C4-2B (cell line): ENCODE data around the gene ZNF618.

Source experiments
- H3K27ac ChIP-seq: fragments of 450-650 bp; 2 replicates; pipeline ENCODE4 v1.5.1; 2017
- ZFX ChIP-seq: fragments of 450-650 bp; IDR thresholded peaks from 2 replicates; pipeline ENCODE4 v1.6.1; 2017
- TF ChIP-seq, protein P1 (sequence below): fragments of 450-650 bp; conservative IDR thresholded peaks from 2 replicates; pipeline ENCODE4 v1.5.1; 2017; ENCODE audit warnings: mild to moderate bottlenecking

Gene ZNF618, protein sequence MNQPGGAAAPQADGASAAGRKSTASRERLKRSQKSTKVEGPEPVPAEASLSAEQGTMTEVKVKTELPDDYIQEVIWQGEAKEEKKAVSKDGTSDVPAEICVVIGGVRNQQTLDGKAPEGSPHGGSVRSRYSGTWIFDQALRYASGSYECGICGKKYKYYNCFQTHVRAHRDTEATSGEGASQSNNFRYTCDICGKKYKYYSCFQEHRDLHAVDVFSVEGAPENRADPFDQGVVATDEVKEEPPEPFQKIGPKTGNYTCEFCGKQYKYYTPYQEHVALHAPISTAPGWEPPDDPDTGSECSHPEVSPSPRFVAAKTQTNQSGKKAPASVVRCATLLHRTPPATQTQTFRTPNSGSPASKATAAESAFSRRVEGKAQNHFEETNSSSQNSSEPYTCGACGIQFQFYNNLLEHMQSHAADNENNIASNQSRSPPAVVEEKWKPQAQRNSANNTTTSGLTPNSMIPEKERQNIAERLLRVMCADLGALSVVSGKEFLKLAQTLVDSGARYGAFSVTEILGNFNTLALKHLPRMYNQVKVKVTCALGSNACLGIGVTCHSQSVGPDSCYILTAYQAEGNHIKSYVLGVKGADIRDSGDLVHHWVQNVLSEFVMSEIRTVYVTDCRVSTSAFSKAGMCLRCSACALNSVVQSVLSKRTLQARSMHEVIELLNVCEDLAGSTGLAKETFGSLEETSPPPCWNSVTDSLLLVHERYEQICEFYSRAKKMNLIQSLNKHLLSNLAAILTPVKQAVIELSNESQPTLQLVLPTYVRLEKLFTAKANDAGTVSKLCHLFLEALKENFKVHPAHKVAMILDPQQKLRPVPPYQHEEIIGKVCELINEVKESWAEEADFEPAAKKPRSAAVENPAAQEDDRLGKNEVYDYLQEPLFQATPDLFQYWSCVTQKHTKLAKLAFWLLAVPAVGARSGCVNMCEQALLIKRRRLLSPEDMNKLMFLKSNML

DNA sequence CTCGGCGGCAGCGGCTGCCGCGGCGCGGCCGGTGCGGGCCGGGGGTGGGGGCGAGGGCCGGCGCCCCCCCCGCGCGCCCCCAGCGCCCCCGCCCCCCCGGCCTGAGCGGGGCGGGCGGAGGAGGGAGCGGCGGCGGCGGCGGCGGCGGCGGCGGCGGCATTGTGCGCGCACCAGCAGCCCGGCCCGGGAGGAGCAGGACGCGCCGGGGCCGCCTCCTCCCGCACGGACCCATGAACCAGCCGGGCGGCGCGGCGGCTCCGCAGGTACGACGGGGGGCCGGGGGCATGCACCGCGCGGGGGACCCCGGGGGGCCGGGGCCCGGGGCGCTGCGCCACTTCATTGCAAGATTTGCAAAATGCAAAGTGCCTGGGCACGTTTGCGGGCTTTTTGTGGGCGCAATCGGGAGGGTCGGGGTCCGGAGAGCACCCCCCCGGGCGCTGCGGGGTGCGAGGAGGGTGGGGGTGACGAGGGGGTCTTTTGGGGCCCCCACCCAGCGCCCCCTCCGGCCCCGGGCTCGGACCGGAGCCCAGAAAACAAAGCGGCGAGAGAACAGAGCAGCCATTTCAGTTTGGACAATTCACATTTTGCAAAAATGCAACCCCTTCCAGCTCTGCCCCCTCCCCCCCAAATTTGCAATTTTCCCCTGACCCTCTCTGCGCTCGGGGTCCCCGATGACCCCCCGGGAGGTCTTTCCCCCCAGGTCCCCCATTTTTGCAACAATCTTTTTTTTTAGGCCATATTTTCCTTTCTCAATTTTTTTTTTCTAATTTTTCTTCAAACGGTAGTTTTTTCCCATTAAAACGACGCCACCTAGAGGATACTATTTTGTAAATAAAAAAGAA is at the start of gene ZNF618:
ZNF618 (plus strand) TSS at position 159 of the 842 bp plus-strand sequence; CDS start at position 231, 72 bp downstream.
- peak within 1 kb of the TSS; percentile 77 for H3K27ac ChIP-seq
- peak; percentile 56; the same call in 1 of the 2 replicates for TF ChIP-seq ZFX
- TF ChIP-seq, protein P1, sequence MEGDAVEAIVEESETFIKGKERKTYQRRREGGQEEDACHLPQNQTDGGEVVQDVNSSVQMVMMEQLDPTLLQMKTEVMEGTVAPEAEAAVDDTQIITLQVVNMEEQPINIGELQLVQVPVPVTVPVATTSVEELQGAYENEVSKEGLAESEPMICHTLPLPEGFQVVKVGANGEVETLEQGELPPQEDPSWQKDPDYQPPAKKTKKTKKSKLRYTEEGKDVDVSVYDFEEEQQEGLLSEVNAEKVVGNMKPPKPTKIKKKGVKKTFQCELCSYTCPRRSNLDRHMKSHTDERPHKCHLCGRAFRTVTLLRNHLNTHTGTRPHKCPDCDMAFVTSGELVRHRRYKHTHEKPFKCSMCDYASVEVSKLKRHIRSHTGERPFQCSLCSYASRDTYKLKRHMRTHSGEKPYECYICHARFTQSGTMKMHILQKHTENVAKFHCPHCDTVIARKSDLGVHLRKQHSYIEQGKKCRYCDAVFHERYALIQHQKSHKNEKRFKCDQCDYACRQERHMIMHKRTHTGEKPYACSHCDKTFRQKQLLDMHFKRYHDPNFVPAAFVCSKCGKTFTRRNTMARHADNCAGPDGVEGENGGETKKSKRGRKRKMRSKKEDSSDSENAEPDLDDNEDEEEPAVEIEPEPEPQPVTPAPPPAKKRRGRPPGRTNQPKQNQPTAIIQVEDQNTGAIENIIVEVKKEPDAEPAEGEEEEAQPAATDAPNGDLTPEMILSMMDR = peak; percentile 73

DNA sequence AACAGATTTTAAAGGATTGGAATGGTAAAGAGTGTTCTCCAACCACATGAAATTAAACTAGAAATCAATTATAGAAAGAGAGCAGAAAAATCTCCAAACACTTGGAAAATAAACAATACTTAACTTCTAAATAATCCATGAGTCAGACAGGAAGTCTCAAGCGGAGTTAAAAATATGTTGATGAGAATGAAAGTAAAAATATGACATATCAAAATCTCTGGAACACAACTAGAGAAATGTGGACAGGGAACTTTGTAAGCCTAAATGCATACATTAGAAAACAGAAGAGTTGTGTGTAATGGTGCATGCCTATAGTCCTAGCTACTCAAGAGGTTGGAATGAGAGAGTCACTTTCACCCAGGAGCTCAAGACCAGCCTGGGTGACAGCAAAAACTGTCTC is 47.9 kb upstream of the ZNF618 start:
- no peak overlapping the region for H3K27ac ChIP-seq
- no peak for TF ChIP-seq ZFX
- TF ChIP-seq, protein P1 = no peak

DNA sequence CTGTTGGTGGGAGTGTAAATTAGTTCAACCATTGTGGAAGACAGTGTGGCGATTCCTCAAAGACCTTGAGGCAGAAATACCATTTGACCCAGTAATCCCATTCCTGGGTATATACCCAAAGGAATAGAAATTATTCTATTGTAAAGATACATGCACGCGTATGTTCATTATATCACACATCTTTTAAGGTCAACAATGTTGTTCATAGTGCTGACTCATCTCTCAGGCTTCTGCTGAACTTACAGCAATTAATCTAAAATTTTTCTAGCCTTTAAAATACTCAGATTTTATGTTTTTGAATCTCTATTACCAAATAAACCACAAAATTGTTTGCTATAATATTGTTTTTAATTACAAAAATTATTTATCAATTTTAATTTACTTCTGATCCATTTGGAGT is 38.8 kb upstream of the ZNF618 start:
- no peak overlapping the region for H3K27ac ChIP-seq
- TF ChIP-seq ZFX = no peak
- TF ChIP-seq, protein P1 = no peak

DNA sequence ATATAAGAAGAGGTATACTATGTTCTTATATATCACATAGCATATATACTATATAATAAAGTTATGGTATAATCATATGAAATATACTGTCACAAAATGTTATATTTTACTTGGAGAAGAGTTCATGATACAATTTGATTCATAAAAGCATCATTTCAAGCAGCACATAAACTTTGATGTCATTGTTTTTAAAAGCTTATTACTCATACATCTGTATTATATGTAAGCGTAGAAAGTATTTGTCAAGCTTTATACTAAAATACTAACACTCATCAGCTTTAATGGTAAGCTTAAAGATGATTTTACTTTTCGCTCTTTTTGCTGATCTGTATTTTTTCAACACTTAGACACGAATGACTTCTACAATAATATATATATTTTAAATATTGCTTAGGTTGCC is 34.0 kb upstream of the ZNF618 start:
- TF ChIP-seq ZFX = no peak
- TF ChIP-seq, protein P1 = no peak
- H3K27ac ChIP-seq = no peak overlapping the region

DNA sequence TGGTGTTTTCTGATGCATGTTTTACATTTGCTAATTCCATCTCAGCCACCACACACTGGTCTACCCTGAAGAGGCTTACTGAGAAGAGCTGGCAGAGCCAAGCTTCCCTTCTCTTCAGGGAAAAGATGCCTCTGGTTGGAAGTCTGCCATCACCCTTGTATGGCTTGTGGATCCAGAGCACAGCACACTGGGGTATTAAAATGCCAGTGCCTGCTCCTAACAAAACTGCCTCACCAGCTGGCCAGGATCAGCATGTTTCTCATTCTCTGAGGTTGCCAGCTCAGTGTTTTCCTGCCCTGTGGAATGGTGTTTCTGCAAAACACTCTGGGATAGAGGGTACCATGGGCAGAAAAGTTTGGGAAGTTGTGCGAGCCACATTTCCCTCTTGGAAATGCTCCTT is 31.6 kb upstream of the ZNF618 start:
- TF ChIP-seq, protein P1 = no peak
- TF ChIP-seq ZFX = no peak
- no peak overlapping the region for H3K27ac ChIP-seq

DNA sequence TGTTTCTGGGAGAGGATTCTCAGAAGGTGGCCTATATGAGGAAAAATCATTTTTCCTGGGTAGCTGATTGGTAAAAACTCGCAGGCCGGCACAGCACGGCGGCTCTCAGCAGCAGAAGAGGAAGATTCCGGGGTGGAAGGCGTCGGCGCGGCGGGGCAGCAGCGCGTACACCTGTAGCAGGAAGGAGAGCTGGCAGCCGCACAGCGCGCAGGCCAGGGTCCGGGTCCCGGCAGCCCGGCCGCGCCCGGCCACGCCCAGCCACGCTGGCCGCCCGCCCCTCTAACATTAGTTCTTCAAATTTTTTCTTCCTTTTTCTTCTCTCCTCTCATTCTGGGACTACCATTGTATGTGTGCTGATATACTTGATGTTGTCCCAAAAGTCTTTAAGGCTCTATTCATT is 24.8 kb upstream of the ZNF618 start:
- no peak for TF ChIP-seq ZFX
- TF ChIP-seq, protein P1 = no peak

More for the DNA sequence above, 24.8 kb upstream of the ZNF618 start:
- H3K27ac ChIP-seq = no peak overlapping the region
